ENCODE data around the gene ITPR2. TPM values are rescaled to one million over a fixed set of nuclear protein-coding genes. Genes with fewer than 3 reads are reported as not detected.

The ITPR2 gene
- polyA plus RNA-seq, 1 of the 3 experiments (the other 2 are of a cell fraction): 2.3 TPM

DNA sequence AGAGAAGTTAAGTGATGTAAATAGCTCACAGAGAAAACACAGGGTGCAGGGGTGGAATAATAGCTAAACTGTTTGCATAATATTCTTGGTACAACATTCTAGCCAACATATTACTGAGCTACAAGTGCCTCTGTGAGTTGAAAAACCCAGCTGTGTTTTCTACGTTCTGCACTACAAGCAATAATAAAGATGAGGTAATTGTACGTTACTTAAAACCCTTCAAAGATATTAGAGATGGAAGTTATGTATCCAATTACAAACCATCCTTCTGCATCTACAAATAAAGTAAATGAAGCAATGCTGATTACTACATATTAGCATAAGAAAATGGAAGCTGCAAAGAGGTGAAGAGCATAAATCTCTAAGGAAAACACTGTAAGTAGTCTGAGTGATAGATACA is 366.3 kb downstream of the ITPR2 start:
- Histone ChIP-seq H3K4me3 (ENCODE audit: low read depth in 2 of 2, low read length in 1 of 2) (no peak overlapping the region), H3K9me2 (no peaks in the 10 kb centered on the region), H3K27me3 (ENCODE audit: insufficient read depth) (no peaks in the 10 kb centered on the region), H3F3A (replicated peaks; ENCODE audit: insufficient read depth) (no peaks in the 10 kb centered on the region), H3K79me2 (ENCODE audit: insufficient read depth) (no peaks in the 10 kb centered on the region), H3K4me2 (no peak overlapping the region), H3K27ac (ENCODE audit: low read depth in 2 of 2, low read length in 1 of 2) (no peak overlapping the region), H3K36me3 (replicated peaks in 1 of 2; ENCODE audit: control insufficient read depth in 1 of 2, insufficient read depth in 2 of 2, low read length in 1 of 2) (no peaks in the 10 kb centered on the region), H4K20me1 (ENCODE audit: insufficient read depth) (no peaks in the 10 kb centered on the region), H3K9me3 (no peaks in the 10 kb centered on the region), H3K4me1 (ENCODE audit: control insufficient read depth in 1 of 2, insufficient read depth in 2 of 2, low read depth in 1 of 2, low read length in 1 of 2) (no peaks in the 10 kb centered on the region), H2AFZ (ENCODE audit: low read depth) (no peak overlapping the region), H3K9ac (no peak overlapping the region)
- TF ChIP-seq MEF2A (IDR thresholded peaks at IDR 0.05; ENCODE audit: borderline replicate concordance, low read depth) (no peak), SIN3A (IDR thresholded peaks at IDR 0.05; ENCODE audit: borderline replicate concordance, low read depth, low read length) (no peak), TCF12 (IDR thresholded peaks at IDR 0.05) (no peak), NFIC (IDR thresholded peaks at IDR 0.05; ENCODE audit: borderline replicate concordance) (no peak)
- ChIA-PET POLR2A (no interaction called here), CTCF (interaction anchor here (0.6 to 0.9 kb wide), 3 partner anchors 14 to 147 kb away, joined by 3 read pairs; no protein-coding TSS in a partner anchor)
- WGBS (ENCODE audit: low lambda C conversion rate): 95% methylated on average over 2 of the region's 2 CpGs
- no peak for DNase-seq

DNA sequence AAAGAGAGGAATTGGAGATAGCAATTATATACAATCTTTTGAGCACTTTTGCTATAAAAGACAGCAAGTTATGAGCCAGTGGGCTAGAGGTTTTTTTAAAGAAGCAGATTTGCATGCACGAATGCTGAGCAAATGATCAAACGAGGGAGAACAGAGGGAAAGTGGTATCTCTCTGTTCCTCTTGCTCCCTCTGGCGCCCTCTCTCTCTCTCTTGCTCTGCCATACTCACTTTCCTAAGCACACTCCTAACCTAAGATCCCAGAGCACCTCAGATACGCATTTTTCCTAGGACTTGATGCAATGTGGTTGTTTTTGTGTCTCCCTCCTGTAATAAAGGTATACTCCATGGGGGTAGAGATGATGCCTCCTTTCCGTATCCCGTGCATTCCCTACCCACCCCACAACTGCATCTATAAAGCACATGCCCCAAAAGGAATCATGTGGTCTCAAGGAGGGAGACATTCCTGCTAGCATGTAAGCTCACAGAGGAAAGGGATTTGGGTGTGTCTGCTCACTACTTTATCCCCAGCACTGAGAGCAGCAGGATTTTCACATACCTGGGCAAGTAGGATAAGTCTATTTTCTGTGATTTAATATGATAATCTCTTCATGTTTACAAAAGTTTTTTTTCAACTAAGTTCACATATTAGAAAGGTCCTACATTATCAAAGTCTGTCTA is 367.4 kb downstream of the ITPR2 start:
- H2AFZ ChIP-seq (ENCODE audit: low read depth): no peak overlapping the region
- no peaks in the 10 kb centered on the region for H4K20me1 ChIP-seq (ENCODE audit: insufficient read depth)
- 84% methylated on average over 6 of the region's 6 CpGs for WGBS (ENCODE audit: low lambda C conversion rate)
- H3K9ac ChIP-seq: no peak overlapping the region
- H3K4me2 ChIP-seq: no peak overlapping the region
- CTCF ChIA-PET: no interaction called here
- H3K4me3 ChIP-seq (ENCODE audit: low read depth in 2 of 2, low read length in 1 of 2): no peak overlapping the region
- H3K27ac ChIP-seq (ENCODE audit: low read depth in 2 of 2, low read length in 1 of 2): no peak overlapping the region
- no peaks in the 10 kb centered on the region for H3K36me3 ChIP-seq (replicated peaks in 1 of 2; ENCODE audit: control insufficient read depth in 1 of 2, insufficient read depth in 2 of 2, low read length in 1 of 2)
- POLR2A ChIA-PET: no interaction called here
- no peaks in the 10 kb centered on the region for H3K9me3 ChIP-seq
- H3K27me3 ChIP-seq (ENCODE audit: insufficient read depth): no peaks in the 10 kb centered on the region
- H3K9me2 ChIP-seq: no peaks in the 10 kb centered on the region
- no peaks in the 10 kb centered on the region for H3K79me2 ChIP-seq (ENCODE audit: insufficient read depth)
- no peaks in the 10 kb centered on the region for H3K4me1 ChIP-seq (ENCODE audit: control insufficient read depth in 1 of 2, insufficient read depth in 2 of 2, low read depth in 1 of 2, low read length in 1 of 2)
- no peak for DNase-seq
- no peaks in the 10 kb centered on the region for H3F3A ChIP-seq (replicated peaks; ENCODE audit: insufficient read depth)
- TF ChIP-seq RCOR1 (IDR thresholded peaks at IDR 0.05; ENCODE audit: low read length): no peak
- no peak for TF ChIP-seq CHD2 (IDR thresholded peaks at IDR 0.05; ENCODE audit: low read length, partially characterized antibody)
- no peak for TF ChIP-seq YY1 (IDR thresholded peaks at IDR 0.05; ENCODE audit: low read depth)
- TF ChIP-seq TEAD4 (IDR thresholded peaks at IDR 0.05; ENCODE audit: borderline replicate concordance, insufficient read depth): no peak
- TF ChIP-seq, protein P1, sequence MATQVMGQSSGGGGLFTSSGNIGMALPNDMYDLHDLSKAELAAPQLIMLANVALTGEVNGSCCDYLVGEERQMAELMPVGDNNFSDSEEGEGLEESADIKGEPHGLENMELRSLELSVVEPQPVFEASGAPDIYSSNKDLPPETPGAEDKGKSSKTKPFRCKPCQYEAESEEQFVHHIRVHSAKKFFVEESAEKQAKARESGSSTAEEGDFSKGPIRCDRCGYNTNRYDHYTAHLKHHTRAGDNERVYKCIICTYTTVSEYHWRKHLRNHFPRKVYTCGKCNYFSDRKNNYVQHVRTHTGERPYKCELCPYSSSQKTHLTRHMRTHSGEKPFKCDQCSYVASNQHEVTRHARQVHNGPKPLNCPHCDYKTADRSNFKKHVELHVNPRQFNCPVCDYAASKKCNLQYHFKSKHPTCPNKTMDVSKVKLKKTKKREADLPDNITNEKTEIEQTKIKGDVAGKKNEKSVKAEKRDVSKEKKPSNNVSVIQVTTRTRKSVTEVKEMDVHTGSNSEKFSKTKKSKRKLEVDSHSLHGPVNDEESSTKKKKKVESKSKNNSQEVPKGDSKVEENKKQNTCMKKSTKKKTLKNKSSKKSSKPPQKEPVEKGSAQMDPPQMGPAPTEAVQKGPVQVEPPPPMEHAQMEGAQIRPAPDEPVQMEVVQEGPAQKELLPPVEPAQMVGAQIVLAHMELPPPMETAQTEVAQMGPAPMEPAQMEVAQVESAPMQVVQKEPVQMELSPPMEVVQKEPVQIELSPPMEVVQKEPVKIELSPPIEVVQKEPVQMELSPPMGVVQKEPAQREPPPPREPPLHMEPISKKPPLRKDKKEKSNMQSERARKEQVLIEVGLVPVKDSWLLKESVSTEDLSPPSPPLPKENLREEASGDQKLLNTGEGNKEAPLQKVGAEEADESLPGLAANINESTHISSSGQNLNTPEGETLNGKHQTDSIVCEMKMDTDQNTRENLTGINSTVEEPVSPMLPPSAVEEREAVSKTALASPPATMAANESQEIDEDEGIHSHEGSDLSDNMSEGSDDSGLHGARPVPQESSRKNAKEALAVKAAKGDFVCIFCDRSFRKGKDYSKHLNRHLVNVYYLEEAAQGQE (IDR thresholded peaks at IDR 0.05; ENCODE audit: low read depth, low read length): no peak
- TF ChIP-seq, protein P2, sequence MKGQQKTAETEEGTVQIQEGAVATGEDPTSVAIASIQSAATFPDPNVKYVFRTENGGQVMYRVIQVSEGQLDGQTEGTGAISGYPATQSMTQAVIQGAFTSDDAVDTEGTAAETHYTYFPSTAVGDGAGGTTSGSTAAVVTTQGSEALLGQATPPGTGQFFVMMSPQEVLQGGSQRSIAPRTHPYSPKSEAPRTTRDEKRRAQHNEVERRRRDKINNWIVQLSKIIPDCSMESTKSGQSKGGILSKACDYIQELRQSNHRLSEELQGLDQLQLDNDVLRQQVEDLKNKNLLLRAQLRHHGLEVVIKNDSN (IDR thresholded peaks at IDR 0.05; ENCODE audit: borderline replicate concordance, low read depth): no peak
- TF ChIP-seq FOXM1 (IDR thresholded peaks at IDR 0.05; ENCODE audit: low read depth): no peak
- TF ChIP-seq, protein P3, sequence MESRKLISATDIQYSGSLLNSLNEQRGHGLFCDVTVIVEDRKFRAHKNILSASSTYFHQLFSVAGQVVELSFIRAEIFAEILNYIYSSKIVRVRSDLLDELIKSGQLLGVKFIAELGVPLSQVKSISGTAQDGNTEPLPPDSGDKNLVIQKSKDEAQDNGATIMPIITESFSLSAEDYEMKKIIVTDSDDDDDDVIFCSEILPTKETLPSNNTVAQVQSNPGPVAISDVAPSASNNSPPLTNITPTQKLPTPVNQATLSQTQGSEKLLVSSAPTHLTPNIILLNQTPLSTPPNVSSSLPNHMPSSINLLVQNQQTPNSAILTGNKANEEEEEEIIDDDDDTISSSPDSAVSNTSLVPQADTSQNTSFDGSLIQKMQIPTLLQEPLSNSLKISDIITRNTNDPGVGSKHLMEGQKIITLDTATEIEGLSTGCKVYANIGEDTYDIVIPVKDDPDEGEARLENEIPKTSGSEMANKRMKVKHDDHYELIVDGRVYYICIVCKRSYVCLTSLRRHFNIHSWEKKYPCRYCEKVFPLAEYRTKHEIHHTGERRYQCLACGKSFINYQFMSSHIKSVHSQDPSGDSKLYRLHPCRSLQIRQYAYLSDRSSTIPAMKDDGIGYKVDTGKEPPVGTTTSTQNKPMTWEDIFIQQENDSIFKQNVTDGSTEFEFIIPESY (IDR thresholded peaks at IDR 0.05; ENCODE audit: borderline replicate concordance, low read depth): no peak
- no peak for TF ChIP-seq GATA2 (CRISPR knock-in tag; IDR thresholded peaks at IDR 0.05)
- TF ChIP-seq SMC3 (IDR thresholded peaks at IDR 0.05; ENCODE audit: low read depth, low read length): no peak
- TF ChIP-seq ELF1 (IDR thresholded peaks at IDR 0.05): no peak
- TF ChIP-seq NFIC (IDR thresholded peaks at IDR 0.05; ENCODE audit: borderline replicate concordance): no peak
- no peak for TF ChIP-seq GABPA (IDR thresholded peaks at IDR 0.05; ENCODE audit: low read depth)
- TF ChIP-seq FOSL2 (IDR thresholded peaks at IDR 0.05; ENCODE audit: borderline replicate concordance, low read depth): no peak
- TF ChIP-seq TAF1 (IDR thresholded peaks at IDR 0.05; ENCODE audit: borderline replicate concordance, low read depth, low read length): no peak
- no peak for TF ChIP-seq SIN3A (IDR thresholded peaks at IDR 0.05; ENCODE audit: borderline replicate concordance, low read depth, low read length)
- TF ChIP-seq, protein P4, sequence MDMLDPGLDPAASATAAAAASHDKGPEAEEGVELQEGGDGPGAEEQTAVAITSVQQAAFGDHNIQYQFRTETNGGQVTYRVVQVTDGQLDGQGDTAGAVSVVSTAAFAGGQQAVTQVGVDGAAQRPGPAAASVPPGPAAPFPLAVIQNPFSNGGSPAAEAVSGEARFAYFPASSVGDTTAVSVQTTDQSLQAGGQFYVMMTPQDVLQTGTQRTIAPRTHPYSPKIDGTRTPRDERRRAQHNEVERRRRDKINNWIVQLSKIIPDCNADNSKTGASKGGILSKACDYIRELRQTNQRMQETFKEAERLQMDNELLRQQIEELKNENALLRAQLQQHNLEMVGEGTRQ (IDR thresholded peaks at IDR 0.05; ENCODE audit: borderline replicate concordance, low read depth, low read length): no peak
- no peak for TF ChIP-seq MXI1 (IDR thresholded peaks at IDR 0.05; ENCODE audit: low read depth, low read length)
- TF ChIP-seq JUND (IDR thresholded peaks at IDR 0.05): no peak
- TF ChIP-seq, protein P5, sequence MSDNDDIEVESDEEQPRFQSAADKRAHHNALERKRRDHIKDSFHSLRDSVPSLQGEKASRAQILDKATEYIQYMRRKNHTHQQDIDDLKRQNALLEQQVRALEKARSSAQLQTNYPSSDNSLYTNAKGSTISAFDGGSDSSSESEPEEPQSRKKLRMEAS (IDR thresholded peaks at IDR 0.05; ENCODE audit: low read depth): no peak
